Measurements from ENCODE around the gene HRCT1. TPM values are rescaled to one million over a fixed set of nuclear protein-coding genes. Genes with fewer than 3 reads are reported as not detected.

The HRCT1 gene
- total RNA-seq, 1 experiment from 2014 or later: 6.0 TPM

GRCh38 chr9:35869621-35870216 is 36.3 kb upstream of the HRCT1 start:
- no peak overlapping the region for H3K27ac Mint-ChIP-seq (ENCODE audit: low read depth, unreplicated experiment)
- ChIA-PET CTCF (interaction anchor here (0.6 kb wide), 1 partner anchor 11 kb away, joined by 6 read pairs; no protein-coding TSS in a partner anchor), POLR2A (no interaction called here)
- intact Hi-C loops (cut with micrococcal nuclease): no loop called here
- TF ChIP-seq, protein P1, sequence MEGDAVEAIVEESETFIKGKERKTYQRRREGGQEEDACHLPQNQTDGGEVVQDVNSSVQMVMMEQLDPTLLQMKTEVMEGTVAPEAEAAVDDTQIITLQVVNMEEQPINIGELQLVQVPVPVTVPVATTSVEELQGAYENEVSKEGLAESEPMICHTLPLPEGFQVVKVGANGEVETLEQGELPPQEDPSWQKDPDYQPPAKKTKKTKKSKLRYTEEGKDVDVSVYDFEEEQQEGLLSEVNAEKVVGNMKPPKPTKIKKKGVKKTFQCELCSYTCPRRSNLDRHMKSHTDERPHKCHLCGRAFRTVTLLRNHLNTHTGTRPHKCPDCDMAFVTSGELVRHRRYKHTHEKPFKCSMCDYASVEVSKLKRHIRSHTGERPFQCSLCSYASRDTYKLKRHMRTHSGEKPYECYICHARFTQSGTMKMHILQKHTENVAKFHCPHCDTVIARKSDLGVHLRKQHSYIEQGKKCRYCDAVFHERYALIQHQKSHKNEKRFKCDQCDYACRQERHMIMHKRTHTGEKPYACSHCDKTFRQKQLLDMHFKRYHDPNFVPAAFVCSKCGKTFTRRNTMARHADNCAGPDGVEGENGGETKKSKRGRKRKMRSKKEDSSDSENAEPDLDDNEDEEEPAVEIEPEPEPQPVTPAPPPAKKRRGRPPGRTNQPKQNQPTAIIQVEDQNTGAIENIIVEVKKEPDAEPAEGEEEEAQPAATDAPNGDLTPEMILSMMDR (IDR thresholded peaks at IDR 0.05; ENCODE audit: unreplicated experiment): no peak
- peak; percentile 18 for DNase-seq (ENCODE audit: unreplicated experiment)
- no peaks in the 10 kb centered on the region for H3K27me3 Mint-ChIP-seq (ENCODE audit: insufficient read depth, unreplicated experiment)
- no peaks in the 10 kb centered on the region for H3K9me3 Mint-ChIP-seq (ENCODE audit: unreplicated experiment)
- no peak overlapping the region for H3K4me3 Mint-ChIP-seq (ENCODE audit: unreplicated experiment)
- H3K4me1 Mint-ChIP-seq (ENCODE audit: insufficient read depth, unreplicated experiment): peaks cover 10% of the 10 kb centered on the region
- no peaks in the 10 kb centered on the region for H3K36me3 Mint-ChIP-seq (ENCODE audit: insufficient read depth, unreplicated experiment)
- no TSS peak for BruUV-seq (replicated peaks)

DNA sequence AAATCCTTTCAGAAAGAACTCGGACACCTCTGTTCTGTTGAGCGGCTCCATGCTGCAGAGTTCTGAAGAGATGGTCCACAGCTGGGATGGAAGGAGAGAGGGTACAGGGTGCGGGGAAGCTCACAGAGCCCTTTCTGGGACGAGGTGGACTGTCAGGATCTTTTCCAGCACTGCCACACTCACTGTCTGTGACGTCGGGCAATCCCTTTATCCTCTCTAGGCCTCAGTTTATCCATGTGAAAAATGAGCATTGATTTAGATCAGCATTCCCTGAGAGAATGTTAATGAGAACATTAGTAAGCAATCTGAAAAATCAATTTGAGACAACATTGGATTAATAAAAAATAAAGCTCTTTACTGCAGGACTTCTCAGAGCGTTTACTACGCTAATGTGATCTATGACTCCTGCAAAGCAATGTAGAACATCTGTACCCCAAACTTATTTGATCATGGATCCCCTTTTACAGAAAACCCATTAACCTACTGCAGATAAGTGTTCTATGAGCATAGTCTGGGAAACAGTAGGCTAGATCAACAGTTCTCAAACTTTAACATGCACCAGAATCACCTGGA is 35.6 kb upstream of the HRCT1 start, which contains the start of gene OR13J1:
TSS of gene OR13J1 (minus strand) at position 51 of the 573 bp plus-strand sequence. CDS start at position 51, 0 bp downstream.
- no peaks in the 10 kb centered on the region for H3K36me3 Mint-ChIP-seq (ENCODE audit: insufficient read depth, unreplicated experiment)
- no TSS peak for BruUV-seq (replicated peaks)
- peaks cover 10% of the 10 kb centered on the region for H3K4me1 Mint-ChIP-seq (ENCODE audit: insufficient read depth, unreplicated experiment)
- H3K9me3 Mint-ChIP-seq (ENCODE audit: unreplicated experiment): no peaks in the 10 kb centered on the region
- POLR2A ChIA-PET: interaction anchor here (1.0 kb wide), 1 partner anchor 80 kb away, joined by 3 read pairs; no protein-coding TSS in a partner anchor
- TF ChIP-seq, protein P1 (IDR thresholded peaks at IDR 0.05; ENCODE audit: unreplicated experiment): no peak
- intact Hi-C loops (cut with micrococcal nuclease): no loop called here
- peak within 1 kb of the TSS; percentile 39 for H3K27ac Mint-ChIP-seq (ENCODE audit: low read depth, unreplicated experiment)
- H3K27me3 Mint-ChIP-seq (ENCODE audit: insufficient read depth, unreplicated experiment): peaks cover 7% of the 10 kb centered on the region
- no peak within 1 kb of the TSS for H3K4me3 Mint-ChIP-seq (ENCODE audit: unreplicated experiment)
- CTCF ChIA-PET: interaction anchor here (0.6 to 1.2 kb wide), 3 partner anchors 10 to 13 kb away, joined by 3 to 6 read pairs (median 3); no protein-coding TSS in a partner anchor
- DNase-seq (ENCODE audit: unreplicated experiment): no peak

DNA sequence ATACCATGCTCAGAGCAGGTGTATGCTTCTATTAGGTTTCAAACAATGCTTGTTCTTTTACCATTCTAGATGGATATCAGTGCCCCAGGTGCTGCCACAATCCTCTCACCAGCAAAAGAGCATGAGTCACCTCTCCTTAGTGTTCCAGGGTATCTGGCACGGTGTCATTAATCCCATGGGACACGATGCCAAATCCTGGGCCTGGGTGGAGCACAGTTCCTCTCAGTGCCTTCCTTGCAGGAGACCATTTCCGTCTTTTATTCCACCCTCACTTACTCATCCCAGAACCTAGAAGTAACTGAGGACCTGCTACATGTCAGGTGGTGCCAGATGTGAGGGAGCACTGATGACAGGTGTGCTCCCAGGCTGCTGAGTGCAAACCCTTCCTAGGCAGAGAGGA is 34.5 kb upstream of the HRCT1 start:
- peaks cover 10% of the 10 kb centered on the region for H3K4me1 Mint-ChIP-seq (ENCODE audit: insufficient read depth, unreplicated experiment)
- BruUV-seq (replicated peaks): no TSS peak
- no peaks in the 10 kb centered on the region for H3K36me3 Mint-ChIP-seq (ENCODE audit: insufficient read depth, unreplicated experiment)
- POLR2A ChIA-PET: interaction anchor here (1.0 to 1.4 kb wide), 2 partner anchors 10 to 81 kb away, joined by 3 read pairs; no protein-coding TSS in a partner anchor
- H3K27me3 Mint-ChIP-seq (ENCODE audit: insufficient read depth, unreplicated experiment): peaks cover 11% of the 10 kb centered on the region
- H3K4me3 Mint-ChIP-seq (ENCODE audit: unreplicated experiment): no peak overlapping the region
- peak; percentile 90 for DNase-seq (ENCODE audit: unreplicated experiment)
- CTCF ChIA-PET: interaction anchor here (0.6 to 1.2 kb wide), 2 partner anchors 10 to 53 kb away, joined by 3 read pairs; no protein-coding TSS in a partner anchor
- intact Hi-C loops (cut with micrococcal nuclease): no loop called here
- TF ChIP-seq, protein P1 (IDR thresholded peaks at IDR 0.05; ENCODE audit: unreplicated experiment): no peak
- peaks cover 11% of the 10 kb centered on the region for H3K9me3 Mint-ChIP-seq (ENCODE audit: unreplicated experiment)
- H3K27ac Mint-ChIP-seq (ENCODE audit: low read depth, unreplicated experiment): peak overlapping the region; percentile 39

DNA sequence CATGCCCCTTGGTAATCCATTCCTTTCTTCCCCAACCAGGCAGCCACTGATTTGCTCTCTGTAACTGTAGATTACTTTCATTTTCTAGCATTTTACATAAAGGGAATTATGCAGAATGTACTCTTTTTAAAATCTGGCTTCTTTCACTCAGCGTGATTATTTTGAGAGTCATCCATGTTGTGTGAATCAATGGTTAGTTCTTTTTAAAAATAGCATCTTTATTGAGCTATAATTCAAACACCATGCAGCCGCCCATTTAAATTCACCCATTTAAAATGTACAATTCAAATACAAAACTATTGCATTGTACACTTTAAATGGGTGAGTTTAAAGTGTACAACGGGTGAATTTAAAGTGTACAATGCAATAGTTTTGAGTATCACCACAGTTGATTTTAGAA is 33.5 kb upstream of the HRCT1 start:
- CTCF ChIA-PET: interaction anchor here (0.6 to 1.4 kb wide), 2 partner anchors 52 to 82 kb away, joined by 3 to 4 read pairs; no protein-coding TSS in a partner anchor
- H3K27me3 Mint-ChIP-seq (ENCODE audit: insufficient read depth, unreplicated experiment): peaks cover 20% of the 10 kb centered on the region
- POLR2A ChIA-PET: interaction anchor here (0.7 to 1.4 kb wide), 2 partner anchors 11 to 124 kb away, joined by 3 read pairs; no protein-coding TSS in a partner anchor
- no peak for DNase-seq (ENCODE audit: unreplicated experiment)
- peaks cover 10% of the 10 kb centered on the region for H3K4me1 Mint-ChIP-seq (ENCODE audit: insufficient read depth, unreplicated experiment)
- intact Hi-C loops (cut with micrococcal nuclease): no loop called here
- no TSS peak for BruUV-seq (replicated peaks)
- H3K9me3 Mint-ChIP-seq (ENCODE audit: unreplicated experiment): peaks cover 19% of the 10 kb centered on the region
- no peak overlapping the region for H3K4me3 Mint-ChIP-seq (ENCODE audit: unreplicated experiment)
- H3K36me3 Mint-ChIP-seq (ENCODE audit: insufficient read depth, unreplicated experiment): no peaks in the 10 kb centered on the region
- TF ChIP-seq, protein P1 (IDR thresholded peaks at IDR 0.05; ENCODE audit: unreplicated experiment): no peak
- no peak overlapping the region for H3K27ac Mint-ChIP-seq (ENCODE audit: low read depth, unreplicated experiment)
